ENCODE measurements around the gene DYNLRB1. TPM values are rescaled to one million over a fixed set of nuclear protein-coding genes. Genes with fewer than 3 reads are reported as not detected.

Gene DYNLRB1
- total RNA-seq, 1 donor from 2014 or later: 166 TPM

GRCh38 chr20:34500823-34501222 is 15.4 kb upstream of the DYNLRB1 start:
- H3K27ac Mint-ChIP-seq (ENCODE audit: unreplicated experiment): no peak overlapping the region
- H3K36me3 Mint-ChIP-seq (ENCODE audit: unreplicated experiment): peaks cover 54% of the 10 kb centered on the region
- H3K4me3 Mint-ChIP-seq (ENCODE audit: unreplicated experiment): no peak overlapping the region
- peaks cover 19% of the 10 kb centered on the region for H3K9me3 Mint-ChIP-seq (ENCODE audit: unreplicated experiment)
- no peak for DNase-seq (ENCODE audit: extremely low spot score, unreplicated experiment)
- no peaks in the 10 kb centered on the region for H3K27me3 Mint-ChIP-seq (ENCODE audit: unreplicated experiment)
- H3K4me1 Mint-ChIP-seq (ENCODE audit: unreplicated experiment): peaks cover 2% of the 10 kb centered on the region
- TF ChIP-seq CTCF (IDR thresholded peaks at IDR 0.05): no peak

GRCh38 chr20:34506480-34506879 is 9.7 kb upstream of the DYNLRB1 start:
- no peaks in the 10 kb centered on the region for H3K27me3 Mint-ChIP-seq (ENCODE audit: unreplicated experiment)
- H3K9me3 Mint-ChIP-seq (ENCODE audit: unreplicated experiment): no peaks in the 10 kb centered on the region
- H3K36me3 Mint-ChIP-seq (ENCODE audit: unreplicated experiment): peaks cover 38% of the 10 kb centered on the region
- TF ChIP-seq CTCF (IDR thresholded peaks at IDR 0.05): no peak
- no peaks in the 10 kb centered on the region for H3K4me1 Mint-ChIP-seq (ENCODE audit: unreplicated experiment)
- no peak overlapping the region for H3K27ac Mint-ChIP-seq (ENCODE audit: unreplicated experiment)
- H3K4me3 Mint-ChIP-seq (ENCODE audit: unreplicated experiment): no peak overlapping the region
- DNase-seq (ENCODE audit: extremely low spot score, unreplicated experiment): no peak

GRCh38 chr20:34507702-34508413 is 8.4 kb upstream of the DYNLRB1 start:
- H3K36me3 Mint-ChIP-seq (ENCODE audit: unreplicated experiment): peaks cover 36% of the 10 kb centered on the region
- no peak for DNase-seq (ENCODE audit: extremely low spot score, unreplicated experiment)
- H3K4me1 Mint-ChIP-seq (ENCODE audit: unreplicated experiment): peaks cover 5% of the 10 kb centered on the region
- H3K27ac Mint-ChIP-seq (ENCODE audit: unreplicated experiment): no peak overlapping the region
- no peak for TF ChIP-seq CTCF (IDR thresholded peaks at IDR 0.05)
- no peaks in the 10 kb centered on the region for H3K27me3 Mint-ChIP-seq (ENCODE audit: unreplicated experiment)
- no peaks in the 10 kb centered on the region for H3K9me3 Mint-ChIP-seq (ENCODE audit: unreplicated experiment)
- no peak overlapping the region for H3K4me3 Mint-ChIP-seq (ENCODE audit: unreplicated experiment)

- Mint-ChIP-seq H3K27me3 (ENCODE audit: unreplicated experiment) (no peaks in the 10 kb centered on the region), H3K27ac (ENCODE audit: unreplicated experiment) (no peak overlapping the region), H3K4me3 (ENCODE audit: unreplicated experiment) (no peak overlapping the region), H3K9me3 (ENCODE audit: unreplicated experiment) (no peaks in the 10 kb centered on the region), H3K4me1 (ENCODE audit: unreplicated experiment) (peaks cover 18% of the 10 kb centered on the region), H3K36me3 (ENCODE audit: unreplicated experiment) (peaks cover 30% of the 10 kb centered on the region)
- no peak for TF ChIP-seq CTCF (IDR thresholded peaks at IDR 0.05)
- no peak for DNase-seq (ENCODE audit: extremely low spot score, unreplicated experiment)
Measured at GRCh38 chr20:34510575-34510974, 5.6 kb upstream of the DYNLRB1 start.

- Mint-ChIP-seq H3K27ac (ENCODE audit: unreplicated experiment) (peak overlapping the region; percentile 27), H3K36me3 (ENCODE audit: unreplicated experiment) (peaks cover 22% of the 10 kb centered on the region), H3K27me3 (ENCODE audit: unreplicated experiment) (no peaks in the 10 kb centered on the region), H3K4me3 (ENCODE audit: unreplicated experiment) (no peak overlapping the region), H3K4me1 (ENCODE audit: unreplicated experiment) (peaks cover 24% of the 10 kb centered on the region), H3K9me3 (ENCODE audit: unreplicated experiment) (no peaks in the 10 kb centered on the region)
- no peak for TF ChIP-seq CTCF (IDR thresholded peaks at IDR 0.05)
- no peak for DNase-seq (ENCODE audit: extremely low spot score, unreplicated experiment)
Measured at GRCh38 chr20:34511891-34512265, 4.3 kb upstream of the DYNLRB1 start.

Measured in osteocyte (in vitro differentiated cells).